Heart right ventricle (tissue), 16 donors: Measurements from ENCODE around the gene DTNB. TPM values are rescaled to one million over a fixed set of nuclear protein-coding genes. Genes with fewer than 3 reads are reported as not detected.
"Not testable (repeated sequence)": the region's sequence is repeated elsewhere in the genome, so short reads cannot be mapped to it uniquely, and the experiment has no call there.

Experiments
- ATAC-seq, 8 donors: fragments of 200-7000 bp; cut with Tn5 transposase; one replicate each; pipeline ENCODE4 v1.9.1; 2020; ENCODE audit warnings: mild to moderate bottlenecking in 8 of 8, moderate library complexity in 8 of 8, moderate number of reproducible peaks in 1 of 8
- DNase-seq, 2 donors: peaks; one replicate each; pipeline ENCODE4 v3.0.0-alpha.2; 2020
- H3K27ac ChIP-seq, 10 donors: fragments of 200-600 bp; sonication (generic) in 2 of 10; one replicate each; pipeline versions ENCODE4 v1.5.0 to v1.8.0; 2020 to 2022; ENCODE audit warnings: mild to moderate bottlenecking in 3 of 10
- H3K27me3 ChIP-seq, 7 donors: fragments of 200-600 bp; one replicate each; pipeline ENCODE4 v1.8.0; 2021 to 2022; ENCODE audit warnings: mild to moderate bottlenecking in 2 of 7
- H3K36me3 ChIP-seq, 9 donors: fragments of 200-600 bp; sonication (generic) in 1 of 9; one replicate each; pipeline versions ENCODE4 v1.5.0 to v1.8.0; 2020 to 2022; ENCODE audit warnings: mild to moderate bottlenecking in 2 of 9
- H3K4me1 ChIP-seq, 9 donors: fragments of 200-600 bp; sonication (generic) in 1 of 9; one replicate each; pipeline versions ENCODE4 v1.5.0 to v1.8.0; 2020 to 2022; ENCODE audit warnings: mild to moderate bottlenecking in 4 of 9
- H3K4me3 ChIP-seq, 10 donors: fragments of 200-600 bp; sonication (generic) in 2 of 10; one replicate each; pipeline versions ENCODE4 v1.5.0 to v1.8.0; 2020 to 2022; ENCODE audit warnings: mild to moderate bottlenecking in 7 of 10, moderate library complexity in 2 of 10
- H3K9me3 ChIP-seq, 11 donors: fragments of 200-600 bp in 10 of 11; sonication (generic) in 2 of 11; one replicate each; pipeline versions ENCODE4 v1.5.0 to v1.8.0; 2013 to 2022; ENCODE audit warnings: mild to moderate bottlenecking in 2 of 11, control low read depth in 1 of 11, moderate library complexity in 1 of 11
- WGBS, 2 donors: extraction: QIAGEN DNeasy Blood & Tissue Kit; methylation state at CpG; one replicate each; pipeline ENCODE4 v1.1.7; 2013; ENCODE audit warnings: inconsistent platforms in 1 of 2; 5-methylcytosine and 5-hydroxymethylcytosine counted together
- intact Hi-C, 10 donors: fragments of 100-400 bp; cut with DNase I; formaldehyde crosslinking; loops; one replicate each; pipeline versions ENCODE4 v1.11.1 to v1.14.2; 2022
- polyA plus RNA-seq, 2 donors: library from polyadenylated mRNA; stranded (reverse); fragments of 200-250 nt; gene quantifications; one replicate each; pipeline ENCODE4 v1.2.3, GENCODE V29; 2013
- total RNA-seq, 10 donors: library from RNA; stranded (reverse); fragmentation: NEBNext Ultra II Directional in 3 of 10; extraction: Animal tissue kit (Norgen Biotek cat#: 25700) in 3 of 10; gene quantifications; one replicate each; pipeline versions ENCODE4 v1.2.1 to v1.2.4, GENCODE V29; 2021 to 2023
- TF ChIP-seq, protein P1 (sequence below), 9 donors: fragments of 200-600 bp; sonication (generic) in 2 of 9; IDR thresholded peaks; one replicate each; pipeline versions ENCODE4 v1.5.0 to v1.8.0; 2021 to 2022; ENCODE audit warnings: antibody characterized with exemption in 9 of 9, mild to moderate bottlenecking in 5 of 9, moderate library complexity in 1 of 9
- donor health status: Arrhythmogenic right ventricular cardiomyopathy.
- donor health status: ischemic (EF 13 %, LVEDD 7.1; RV severe dilation, severe dysfunction).
- donor health status: healthy with polysubstance abuse.
- donor health status: DM: no; HTN: yes; CAD: no.
- donor health status: DM: no; HTN: no; CAD: no.
- donor health status: ischemic (EF 25% LVEDD 6.9; RV normal size, moderate dysfunction).
- donor health status: ischemic (EF 25% LVEDD 5.7; RV mildly dilated, moderate dysfunction).
- donor health status: healthy.
- donor health status: DM: yes; HTN: yes; CAD: no.
- donor health status: Ischemic cardiomyopathy.
- donor health status: ischemic (EF 35%, LVEDD 5.7; RV mildly dilated, moderate dysfunction).
- donor health status: nonischemic (EF 11% LVEDD 7.7; RV severe dilation, severe dysfunction).
- donor health status: DM: yes; HTN: yes; CAD: no.
- donor health status: PGD.
- donor health status: ischemic (EF 29% LVEDD 5.4; RV normal size, mild dysfunction).
- donor health status: nonischemic (EF 23%, LVEDD 6.1; RV moderate dilation, normal function).

DTNB gene
- total and polyA plus RNA-seq, 12 donors = 2.8 to 11.3 (median 7.8) TPM

DNA sequence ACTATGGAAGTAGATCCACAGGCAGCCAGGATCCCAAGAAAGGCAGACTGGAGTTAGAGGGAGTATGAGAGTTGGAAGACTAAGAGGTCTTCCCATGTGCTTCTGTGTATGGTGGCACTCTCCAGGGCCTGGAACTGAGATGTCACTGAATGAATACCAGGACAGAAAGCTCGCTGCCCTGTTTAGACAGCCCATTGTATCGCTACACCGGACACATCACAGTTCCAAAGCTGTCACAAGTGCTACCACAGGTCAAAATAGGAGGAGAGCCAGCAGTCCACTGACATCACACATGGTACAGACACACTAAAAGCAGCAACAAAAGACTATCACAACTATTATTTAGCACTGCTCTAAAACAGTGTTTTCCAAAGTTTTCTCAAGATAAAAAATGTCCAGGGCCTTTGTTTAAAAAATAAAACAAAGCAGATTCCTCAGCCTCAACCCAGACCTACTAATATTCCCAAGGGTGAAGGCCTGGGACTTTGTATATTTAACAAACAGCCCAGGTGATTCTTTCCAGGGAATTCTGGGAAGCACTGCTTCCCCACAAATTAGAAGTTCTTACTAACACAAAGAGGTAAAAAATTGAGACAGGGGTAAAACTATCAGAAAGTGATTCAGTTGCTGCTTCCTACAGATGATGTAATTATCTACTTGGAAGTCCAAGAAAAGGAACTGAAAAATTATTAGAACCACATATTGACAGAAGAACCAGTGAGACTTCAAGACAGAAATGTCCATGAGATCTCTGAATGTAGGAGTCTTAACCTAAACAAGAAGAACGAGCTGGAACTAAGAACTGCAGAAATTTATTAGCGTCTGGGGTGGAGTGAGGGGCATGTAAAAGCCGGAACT, 116.0 kb downstream of the DTNB start:
- peaks cover 0 to 26% (median 0%) of the 10 kb centered on the region in 9 donors for H3K4me1 ChIP-seq
- no peaks in the 10 kb centered on the region for H3K27me3 ChIP-seq
- ATAC-seq (peak in 3 of 8 donors; percentile 25 to 74 (median 49)), DNase-seq (no peak)
- intact Hi-C loops = no loop called here
- WGBS, 2 donors = 82 to 85% methylated on average over 6 of the region's 6 CpGs
- no peaks in the 10 kb centered on the region for H3K9me3 ChIP-seq
- peak overlapping the region in 1 of 10 donors; percentile 72 for H3K27ac ChIP-seq
- H3K36me3 ChIP-seq = no peaks in the 10 kb centered on the region
- H3K4me3 ChIP-seq = no peak overlapping the region
- TF ChIP-seq, protein P1, sequence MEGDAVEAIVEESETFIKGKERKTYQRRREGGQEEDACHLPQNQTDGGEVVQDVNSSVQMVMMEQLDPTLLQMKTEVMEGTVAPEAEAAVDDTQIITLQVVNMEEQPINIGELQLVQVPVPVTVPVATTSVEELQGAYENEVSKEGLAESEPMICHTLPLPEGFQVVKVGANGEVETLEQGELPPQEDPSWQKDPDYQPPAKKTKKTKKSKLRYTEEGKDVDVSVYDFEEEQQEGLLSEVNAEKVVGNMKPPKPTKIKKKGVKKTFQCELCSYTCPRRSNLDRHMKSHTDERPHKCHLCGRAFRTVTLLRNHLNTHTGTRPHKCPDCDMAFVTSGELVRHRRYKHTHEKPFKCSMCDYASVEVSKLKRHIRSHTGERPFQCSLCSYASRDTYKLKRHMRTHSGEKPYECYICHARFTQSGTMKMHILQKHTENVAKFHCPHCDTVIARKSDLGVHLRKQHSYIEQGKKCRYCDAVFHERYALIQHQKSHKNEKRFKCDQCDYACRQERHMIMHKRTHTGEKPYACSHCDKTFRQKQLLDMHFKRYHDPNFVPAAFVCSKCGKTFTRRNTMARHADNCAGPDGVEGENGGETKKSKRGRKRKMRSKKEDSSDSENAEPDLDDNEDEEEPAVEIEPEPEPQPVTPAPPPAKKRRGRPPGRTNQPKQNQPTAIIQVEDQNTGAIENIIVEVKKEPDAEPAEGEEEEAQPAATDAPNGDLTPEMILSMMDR (IDR thresholded peaks at IDR 0.05) = no peak

DNA sequence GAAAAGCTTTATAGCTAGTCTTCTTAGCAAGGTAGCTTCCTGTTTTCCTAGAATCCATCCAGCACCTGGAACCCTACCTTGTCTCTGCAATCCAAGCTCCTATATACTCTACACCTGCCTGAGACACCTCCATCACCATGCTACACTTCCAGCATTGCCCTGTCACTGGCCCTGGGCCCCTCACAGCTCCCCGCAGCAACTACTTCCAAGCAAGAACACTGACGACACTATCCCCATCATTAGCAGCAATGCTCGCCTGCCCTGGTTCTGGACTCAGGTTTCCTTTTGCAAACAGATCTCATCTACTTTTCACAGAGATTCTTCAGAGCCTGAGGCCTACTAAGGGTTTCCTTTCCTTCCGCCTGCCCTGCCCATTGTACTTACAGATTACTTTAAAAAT, 121.1 kb downstream of the DTNB start:
- intact Hi-C loops = no loop called here
- 96 to 98% methylated on average over 4 of the region's 4 CpGs for WGBS, 2 donors
- Histone ChIP-seq H3K36me3 (no peaks in the 10 kb centered on the region), H3K27ac (no peak overlapping the region), H3K4me1 (peaks cover 0 to 23% (median 9%) of the 10 kb centered on the region in 9 donors), H3K9me3 (no peaks in the 10 kb centered on the region), H3K4me3 (no peak overlapping the region), H3K27me3 (no peaks in the 10 kb centered on the region)
- TF ChIP-seq, protein P1 (IDR thresholded peaks at IDR 0.05) = no peak
- DNase-seq = no peak
- ATAC-seq = no peak

DNA sequence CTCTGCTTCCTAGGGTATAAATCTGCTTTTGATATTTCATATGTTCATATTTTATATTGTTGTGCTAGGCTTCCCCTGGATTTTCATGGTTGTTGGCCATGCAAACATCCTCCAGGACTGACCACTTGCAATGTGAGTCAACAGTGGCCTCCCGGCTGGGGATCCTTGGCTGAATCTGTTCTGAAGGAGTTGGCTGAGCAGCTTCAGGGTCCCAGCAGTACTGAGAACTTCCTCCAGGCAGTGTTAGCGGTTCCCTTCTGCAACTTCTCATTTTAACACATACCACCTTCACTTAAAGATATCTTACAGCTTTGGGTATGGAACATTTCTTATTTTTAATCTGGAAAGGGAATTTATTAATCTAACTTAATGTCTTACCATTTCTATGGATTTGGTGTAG, 122.1 kb downstream of the DTNB start:
- Histone ChIP-seq H3K27me3 (no peaks in the 10 kb centered on the region), H3K27ac (no peak overlapping the region), H3K4me1 (peaks cover 0 to 17% (median 9%) of the 10 kb centered on the region in 9 donors), H3K36me3 (no peaks in the 10 kb centered on the region), H3K4me3 (no peak overlapping the region), H3K9me3 (no peaks in the 10 kb centered on the region)
- DNase-seq (no peak), ATAC-seq (no peak)
- intact Hi-C loops = no loop called here
- WGBS, 2 donors = 84 to 87% methylated on average over 2 of the region's 2 CpGs
- TF ChIP-seq, protein P1 (IDR thresholded peaks at IDR 0.05) = no peak

DNA sequence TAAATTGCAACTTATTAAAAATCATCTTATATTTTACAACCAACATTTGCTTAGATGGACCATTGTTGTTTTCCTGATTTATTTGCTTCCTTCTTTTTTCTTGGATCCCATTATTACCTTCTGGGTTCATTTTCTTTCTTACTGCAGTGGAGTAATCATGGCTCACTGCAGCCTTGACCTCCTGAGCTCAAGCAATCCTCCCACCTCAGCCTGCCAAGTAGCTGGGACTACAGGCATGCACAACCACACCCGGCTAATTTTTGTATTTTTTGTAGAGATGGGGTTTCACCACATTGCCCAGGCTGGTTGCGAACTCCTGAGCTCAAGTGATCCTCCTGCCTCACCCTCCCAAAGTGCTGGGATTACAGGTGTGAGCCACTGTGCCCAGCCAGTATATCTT, 123.8 kb downstream of the DTNB start:
- H3K4me3 ChIP-seq, intact Hi-C loops, H3K27me3 ChIP-seq, H3K27ac ChIP-seq, ATAC-seq, H3K9me3 ChIP-seq, DNase-seq, H3K36me3 ChIP-seq: not testable (repeated sequence)
- whole genome bisulfite sequencing, 2 donors = 73 to 83% methylated on average over 2 of the region's 2 CpGs
- peaks cover 0 to 17% (median 9%) of the 10 kb centered on the region in 9 donors for H3K4me1 ChIP-seq

DNA sequence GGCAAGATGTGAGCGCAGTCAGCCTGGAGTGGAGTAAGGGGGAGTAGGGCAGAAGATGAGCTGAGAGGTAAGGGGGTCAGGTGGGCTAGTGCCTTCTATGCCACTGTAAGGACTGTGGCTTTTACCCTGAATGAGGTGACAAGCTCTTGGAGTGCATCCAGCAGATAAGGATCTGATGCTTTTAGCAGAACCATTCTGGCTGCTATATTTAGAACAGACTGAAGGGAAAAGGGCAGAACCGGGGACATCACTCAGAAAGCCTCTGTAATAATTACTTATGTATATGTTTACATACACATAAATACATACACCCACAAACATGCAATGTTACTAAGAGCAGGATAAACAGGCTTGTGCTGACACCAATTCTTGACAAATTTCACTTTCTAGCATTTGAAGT, 124.8 kb downstream of the DTNB start:
- DNase-seq = no peak
- no peaks in the 10 kb centered on the region for H3K9me3 ChIP-seq
- TF ChIP-seq, protein P1 (IDR thresholded peaks at IDR 0.05) = no peak
- H3K27me3 ChIP-seq = no peaks in the 10 kb centered on the region
- H3K4me3 ChIP-seq = no peak overlapping the region
- H3K36me3 ChIP-seq = no peaks in the 10 kb centered on the region
- no peak overlapping the region for H3K27ac ChIP-seq
- WGBS, 2 donors = 48% methylated on average over 2 of the region's 2 CpGs
- intact Hi-C loops = no loop called here
- peak in 3 of 8 donors; percentile 26 to 47 (median 38) for ATAC-seq
- peaks cover 0 to 17% (median 9%) of the 10 kb centered on the region in 9 donors for H3K4me1 ChIP-seq
